Activated T-cell treated with anti-CD3 and anti-CD28 coated beads for 1 hour (primary cell): ENCODE data around the gene ZBTB49.

Experiments used
- DNase-seq: peaks from one replicate; pipeline ENCODE4 v3.0.0-alpha.2; 2020; ENCODE audit warnings: low read depth

Gene ZBTB49

DNA sequence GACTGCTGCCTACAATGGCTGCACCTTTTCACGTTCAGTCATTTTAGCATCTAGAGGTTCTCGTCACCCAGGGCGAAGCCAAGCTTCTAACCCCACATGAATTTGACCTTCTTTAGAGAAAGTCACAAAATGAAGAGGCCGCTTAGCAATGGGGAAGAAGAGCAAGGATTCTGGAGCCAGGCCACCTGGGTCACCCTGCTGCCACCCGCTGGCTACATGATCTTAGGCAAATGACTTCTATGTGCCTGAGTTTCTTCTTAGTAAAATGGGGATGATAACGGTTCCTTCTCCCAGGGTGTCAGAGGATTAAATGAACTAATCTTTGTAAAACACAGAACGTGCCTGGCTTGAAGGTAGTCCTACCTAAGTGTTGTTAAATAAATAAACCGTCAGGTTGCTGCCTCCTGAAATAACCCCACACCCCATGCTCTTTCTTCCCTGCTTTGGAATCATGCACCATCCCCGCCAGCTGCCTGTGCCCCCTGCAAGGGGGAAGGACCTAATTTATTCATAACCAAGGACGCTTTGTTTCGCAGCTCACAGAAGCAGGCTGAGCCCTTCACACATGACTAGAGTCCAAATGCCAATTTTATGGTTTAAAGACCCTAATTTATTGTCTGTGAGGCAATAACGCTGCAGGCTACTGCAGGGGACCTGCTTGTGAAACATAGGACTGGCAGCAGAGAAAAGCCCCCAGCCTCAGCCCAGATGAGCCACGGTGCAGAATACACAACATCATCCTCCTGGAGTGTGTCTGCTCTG lies 68.2 kb downstream of the ZBTB49 start:
- DNase-seq = no peak

DNA sequence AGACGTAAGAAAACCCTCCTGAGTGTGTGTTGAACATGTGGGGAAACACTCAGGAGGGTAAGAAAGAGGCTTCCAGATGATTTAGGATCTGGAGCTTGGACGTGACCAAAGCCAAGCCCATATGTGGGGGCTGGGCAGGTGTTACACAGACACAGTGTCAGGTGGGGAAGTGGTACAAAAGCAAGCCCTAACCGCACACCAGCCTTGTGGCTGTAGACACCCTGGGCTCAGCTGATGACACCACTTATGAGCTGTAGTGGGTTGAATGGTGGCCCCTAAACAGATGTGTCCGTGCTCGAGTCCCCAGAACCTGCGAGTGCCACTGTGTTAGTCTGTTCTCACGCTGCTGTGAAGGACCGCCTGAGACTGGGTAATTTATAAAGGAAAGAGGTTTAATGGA lies 71.8 kb downstream of the ZBTB49 start:
- no peak for DNase-seq

DNA sequence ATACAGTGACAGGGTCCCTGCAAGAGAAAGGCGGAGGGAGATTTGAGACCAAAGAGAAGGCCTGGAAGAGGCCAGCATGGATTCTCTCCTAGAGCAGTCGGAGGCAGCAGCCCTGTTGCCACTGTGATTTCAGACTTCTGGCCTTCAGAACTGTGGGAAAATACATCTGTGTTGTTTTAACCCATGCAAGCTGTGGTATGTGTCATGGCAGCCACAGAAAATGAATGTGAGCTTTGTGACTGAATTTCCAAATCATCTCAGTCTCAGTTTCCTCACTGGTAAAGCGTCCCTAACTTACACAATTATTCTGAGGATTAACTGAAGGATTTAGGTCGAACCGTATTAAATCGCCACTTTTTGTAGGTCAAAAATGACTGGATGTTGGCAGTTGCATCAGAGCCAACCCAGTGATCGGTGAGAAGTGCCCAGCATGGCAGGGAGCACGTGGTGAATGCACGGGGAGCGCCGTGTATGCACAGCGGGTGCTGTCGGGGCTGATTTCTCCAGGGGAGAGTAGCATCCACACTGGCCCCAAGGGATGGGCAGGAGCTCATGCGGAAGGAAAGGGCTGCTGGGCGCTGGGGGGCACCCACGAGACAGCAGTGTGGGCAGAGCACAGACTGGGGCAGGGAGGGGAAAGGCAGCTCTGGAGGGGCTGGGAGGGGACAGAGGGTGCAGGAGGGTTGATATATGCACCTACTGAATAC lies 73.1 kb downstream of the ZBTB49 start:
- DNase-seq = no peak

GRCh38 chr4:4364061-4364460 lies 74.0 kb downstream of the ZBTB49 start:
- no peak for DNase-seq

- no peak for DNase-seq
These were observed 74.6 kb downstream of the ZBTB49 start for GRCh38 chr4:4364486-4365208.

DNA sequence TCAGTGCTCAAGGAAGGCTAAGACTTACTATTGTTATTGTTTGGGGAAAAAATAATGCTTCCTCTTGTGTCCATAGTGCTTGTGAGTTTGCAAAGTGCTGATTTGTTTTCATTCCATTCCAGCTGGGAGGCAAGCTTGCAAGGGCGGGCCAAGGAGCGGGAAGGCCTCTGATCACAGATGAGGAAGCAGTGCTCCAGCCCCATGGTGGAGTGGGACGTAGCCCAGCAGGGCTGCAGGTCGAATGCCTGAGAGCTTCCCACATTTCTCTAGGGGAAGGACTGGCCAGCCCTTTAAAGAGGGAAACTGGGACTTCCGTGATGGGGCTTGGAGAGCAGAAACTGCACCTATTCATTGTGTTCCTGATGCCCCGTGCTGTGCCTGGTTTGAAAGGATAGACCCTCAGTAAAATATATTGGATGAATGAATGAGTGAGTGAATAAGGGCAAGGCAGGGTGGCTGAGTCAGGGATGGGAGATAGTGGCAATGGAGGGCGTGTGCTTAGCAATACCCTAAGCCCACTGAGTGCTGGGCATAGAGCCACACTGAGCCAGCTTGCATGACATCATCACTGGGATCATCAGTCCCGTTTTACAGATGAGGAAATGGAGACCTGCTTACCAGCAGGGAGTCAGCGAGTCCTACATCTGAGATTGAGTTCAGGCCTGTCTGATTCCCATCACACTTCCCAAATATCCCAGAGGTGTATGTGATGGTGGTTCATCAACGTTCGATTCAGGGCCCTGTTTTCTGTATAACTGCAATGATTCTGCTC lies 78.9 kb downstream of the ZBTB49 start:
- no peak for DNase-seq
